Measurements from ENCODE around the gene TIPARP.

GRCh38 chr3:156707588-156707987 lies 33.2 kb downstream of the TIPARP start:
- TF ChIP-seq CTCF (conservative IDR thresholded peaks at IDR 0.05) (no peak), EZH2 (IDR thresholded peaks at IDR 0.05; ENCODE audit: low read depth) (no peak)
